AG09309 (cell line): ENCODE data around the gene ADAMTS8.
A peak's percentile ranks its signal among the peaks of the same experiment; 100 is the strongest.
"Not testable (repeated sequence)": the region's sequence is repeated elsewhere in the genome, so short reads cannot be mapped to it uniquely, and the experiment has no call there.

Source experiments
- DNase-seq: peaks from one replicate; pipeline ENCODE4 v3.0.0-alpha.2; 2010; ENCODE audit warnings: low read depth
- H3K4me3 ChIP-seq: 2 replicates; pipeline ENCODE4 v1.5.1; 2011; ENCODE audit warnings: mild to moderate bottlenecking, low read depth, low read length, moderate library complexity; ENCODE audit not compliant: control insufficient read depth
- CTCF ChIP-seq: IDR thresholded peaks from 2 replicates; pipeline ENCODE4 v1.5.1; 2011; ENCODE audit warnings: mild to moderate bottlenecking, low read depth, low read length, inconsistent platforms; ENCODE audit not compliant: insufficient read depth, control insufficient read depth; ENCODE audit errors: missing control alignments

Gene ADAMTS8

GRCh38 chr11:130448039-130448415 lies 19.6 kb upstream of the ADAMTS8 start:
- peak overlapping the region; percentile 57 for H3K4me3 ChIP-seq
- TF ChIP-seq CTCF = no peak
- DNase-seq = no peak

GRCh38 chr11:130445788-130446187 lies 17.4 kb upstream of the ADAMTS8 start:
- H3K4me3 ChIP-seq = no peak overlapping the region
- no peak for TF ChIP-seq CTCF
- no peak for DNase-seq

GRCh38 chr11:130442737-130443136 lies 14.3 kb upstream of the ADAMTS8 start:
- TF ChIP-seq CTCF = no peak
- DNase-seq = no peak
- no peak overlapping the region for H3K4me3 ChIP-seq

GRCh38 chr11:130441719-130442118 lies 13.3 kb upstream of the ADAMTS8 start:
- DNase-seq = no peak
- H3K4me3 ChIP-seq = no peak overlapping the region
- no peak for TF ChIP-seq CTCF

- no peak for DNase-seq
- TF ChIP-seq CTCF = no peak
- no peak overlapping the region for H3K4me3 ChIP-seq
Measured at GRCh38 chr11:130439876-130440275, 11.5 kb upstream of the ADAMTS8 start.

- no peak overlapping the region for H3K4me3 ChIP-seq
- DNase-seq = no peak
- no peak for TF ChIP-seq CTCF
Measured at GRCh38 chr11:130439160-130439519, 10.7 kb upstream of the ADAMTS8 start.

GRCh38 chr11:130438401-130439159 lies 10.2 kb upstream of the ADAMTS8 start:
- H3K4me3 ChIP-seq, DNase-seq: not testable (repeated sequence)
